Panc1 (cell line): ENCODE results near the gene CD274. TPM values are rescaled to one million over a fixed set of nuclear protein-coding genes. Genes with fewer than 3 reads are reported as not detected.

ENCODE experiments used
- ATAC-seq: fragments of 200-7000 bp; cut with Tn5 transposase; 2 replicates; pipeline ENCODE4 v1.9.1; 2020; ENCODE audit warnings: mild to moderate bottlenecking, moderate library complexity
- BruUV-seq: library from RNA; stranded (reverse); fragments of 400-500 nt; replicated peaks from 2 replicates; lab custom pipeline; 2021; lab: Mats Ljungman, UMichigan
- CTCF ChIA-PET: fragments of 300-600 bp; sonication (Branson Sonifier 250); formaldehyde crosslinking; loops from one replicate; lab custom pipeline; 2022; ENCODE audit warnings: antibody characterized with exemption; lab: Charles Lee
- POLR2A ChIA-PET: fragments of 300-600 bp; sonication (Branson Sonifier 250); formaldehyde crosslinking; loops from one replicate; lab custom pipeline; 2022; ENCODE audit warnings: antibody characterized with exemption; lab: Charles Lee
- DNase-seq: peaks from one replicate; pipeline ENCODE4 v3.0.0-alpha.2; 2010; ENCODE audit warnings: low read depth, low spot score
- H3K27ac ChIP-seq: 2 replicates; pipeline ENCODE4 v1.5.1; 2011; ENCODE audit warnings: mild to moderate bottlenecking, low read length, inconsistent platforms
- H3K27me3 ChIP-seq: fragments of 200-500 bp; sonication (Bioruptor generic); 2 replicates; pipeline ENCODE4 v1.6.0; 2014; ENCODE audit warnings: low read length, inconsistent platforms; ENCODE audit not compliant: control insufficient read depth, insufficient read depth
- H3K36me3 ChIP-seq: fragments of 200-500 bp; sonication (Bioruptor generic); 2 replicates; pipeline ENCODE4 v1.5.1; 2014; ENCODE audit warnings: inconsistent platforms, mild to moderate bottlenecking, low read length, moderate library complexity; ENCODE audit not compliant: control insufficient read depth, insufficient read depth
- H3K4me1 ChIP-seq: 2 replicates; pipeline ENCODE4 v1.5.1; 2011; ENCODE audit warnings: inconsistent platforms, mild to moderate bottlenecking, low read length, moderate library complexity; ENCODE audit not compliant: control insufficient read depth, insufficient read depth
- H3K4me3 ChIP-seq, 2 experiments: 2 replicates each; pipeline ENCODE4 v1.5.1; 2011 to 2012; ENCODE audit warnings: low read depth in 2 of 2, low read length in 2 of 2, mild to moderate bottlenecking in 2 of 2, inconsistent platforms in 1 of 2, moderate library complexity in 1 of 2
- H3K9me3 ChIP-seq: fragments of 200-500 bp; sonication (Bioruptor generic); 2 replicates; pipeline ENCODE4 v1.5.1; 2014; ENCODE audit warnings: low read depth, mild to moderate bottlenecking, inconsistent platforms, low read length, moderate library complexity; ENCODE audit not compliant: control insufficient read depth, insufficient read depth
- CTCF ChIP-seq: fragments of 450-650 bp; IDR thresholded peaks from 2 replicates; pipeline ENCODE4 v1.5.1; 2017; ENCODE audit warnings: mild to moderate bottlenecking
- POLR2AphosphoS5 ChIP-seq: IDR thresholded peaks from 2 replicates; pipeline ENCODE4 v1.6.1; 2012; ENCODE audit warnings: mild to moderate bottlenecking, low read depth, low read length, moderate library complexity
- REST ChIP-seq, 2 experiments: IDR thresholded peaks; 2 replicates each; pipeline ENCODE4 v1.6.1; 2011 to 2012; ENCODE audit warnings: low read depth in 2 of 2, control low read depth in 1 of 2, low read length in 1 of 2, mild to moderate bottlenecking in 1 of 2, moderate library complexity in 1 of 2; ENCODE audit not compliant: insufficient read depth in 1 of 2
- SIN3A ChIP-seq: IDR thresholded peaks from 2 replicates; pipeline ENCODE4 v1.6.1; 2012; ENCODE audit warnings: low read depth, mild to moderate bottlenecking, low read length, moderate library complexity, borderline replicate concordance; ENCODE audit not compliant: insufficient read depth
- TCF7L2 ChIP-seq: IDR thresholded peaks from 2 replicates; pipeline ENCODE4 v1.6.1; 2011; ENCODE audit warnings: mild to moderate bottlenecking, low read depth, low read length, inconsistent platforms
- in situ Hi-C: cut with HindIII; loops from 2 replicates; pipeline ENCODE4 v1.10.0; 2016; ENCODE audit warnings: low sequenced_read_pairs, low pct_unique_long_range_greater_than_20kb
- intact Hi-C: fragments of 100-400 bp; cut with micrococcal nuclease; formaldehyde crosslinking; loops from one replicate; pipeline ENCODE4 v1.10.0; 2022; ENCODE audit not compliant: unreplicated experiment
- total RNA-seq: library from RNA; stranded (reverse); gene quantifications from one replicate; pipeline ENCODE4 v1.2.1, GENCODE V29; 2021; ENCODE audit not compliant: unreplicated experiment

The CD274 gene
- total RNA-seq, 1 experiment from 2014 or later = 0.21 TPM

DNA sequence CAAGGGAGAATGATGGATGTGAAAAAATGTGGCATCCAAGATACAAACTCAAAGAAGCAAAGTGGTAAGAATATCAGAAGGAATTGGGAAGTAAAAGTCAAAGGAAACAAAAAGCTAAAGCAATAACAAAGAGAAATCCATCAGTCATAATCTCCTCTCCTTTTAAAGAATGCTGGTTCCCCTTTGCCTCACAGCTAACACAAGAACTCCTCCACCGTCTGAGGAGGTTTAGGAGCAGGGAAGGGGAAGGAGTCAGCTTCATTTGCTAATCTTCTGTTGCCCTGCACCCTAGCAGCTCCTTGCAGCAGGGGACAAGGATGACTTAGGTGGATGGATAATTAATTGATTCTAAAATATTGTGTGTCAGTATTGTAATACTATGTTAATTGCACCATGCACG lies 16.4 kb downstream of the CD274 start:
- DNase-seq (no peak), ATAC-seq (no peak)
- intact Hi-C loops = no loop called here
- Histone ChIP-seq H3K27me3 (no peaks in the 10 kb centered on the region), H3K4me3 (no peak overlapping the region), H3K27ac (no peak overlapping the region), H3K9me3 (no peaks in the 10 kb centered on the region), H3K4me1 (no peaks in the 10 kb centered on the region), H3K36me3 (no peaks in the 10 kb centered on the region)
- CTCF ChIA-PET = no interaction called here
- POLR2A ChIA-PET = no interaction called here
- in situ Hi-C loops = no loop called here
- no peak for TF ChIP-seq TCF7L2
- no peak for TF ChIP-seq CTCF
- no peak for TF ChIP-seq POLR2AphosphoS5
- TF ChIP-seq REST (IDR thresholded peaks at IDR 0.05; ENCODE audit: insufficient read depth in 1 of 2, low read depth in 2 of 2, low read length in 1 of 2) = no peak
- TF ChIP-seq SIN3A = no peak
- no TSS peak for BruUV-seq

- TF ChIP-seq REST (IDR thresholded peaks at IDR 0.05; ENCODE audit: insufficient read depth in 1 of 2, low read depth in 2 of 2, low read length in 1 of 2) (no peak), TCF7L2 (no peak), SIN3A (no peak), CTCF (no peak), POLR2AphosphoS5 (no peak)
- in situ Hi-C loops = no loop called here
- ChIA-PET CTCF (no interaction called here), POLR2A (no interaction called here)
- intact Hi-C loops = no loop called here
- ATAC-seq (no peak), DNase-seq (no peak)
- Histone ChIP-seq H3K27me3 (no peaks in the 10 kb centered on the region), H3K9me3 (no peaks in the 10 kb centered on the region), H3K4me1 (no peaks in the 10 kb centered on the region), H3K27ac (no peak overlapping the region), H3K4me3 (no peak overlapping the region), H3K36me3 (no peaks in the 10 kb centered on the region)
- BruUV-seq = no TSS peak
These were observed 18.5 kb downstream of the CD274 start for GRCh38 chr9:5468850-5469249.
